Panc1 (cell line): Measurements from ENCODE around the gene TFAP2B. TPM values are rescaled to one million over a fixed set of nuclear protein-coding genes. Genes with fewer than 3 reads are reported as not detected.

Experiments used
- ATAC-seq: fragments of 200-7000 bp; cut with Tn5 transposase; 2 replicates; pipeline ENCODE4 v1.9.1; 2020; ENCODE audit warnings: mild to moderate bottlenecking, moderate library complexity
- BruUV-seq: library from RNA; stranded (reverse); fragments of 400-500 nt; replicated peaks from 2 replicates; lab custom pipeline; 2021; lab: Mats Ljungman, UMichigan
- CTCF ChIA-PET: fragments of 300-600 bp; sonication (Branson Sonifier 250); formaldehyde crosslinking; loops from one replicate; lab custom pipeline; 2022; ENCODE audit warnings: antibody characterized with exemption; lab: Charles Lee
- POLR2A ChIA-PET: fragments of 300-600 bp; sonication (Branson Sonifier 250); formaldehyde crosslinking; loops from one replicate; lab custom pipeline; 2022; ENCODE audit warnings: antibody characterized with exemption; lab: Charles Lee
- DNase-seq: peaks from one replicate; pipeline ENCODE4 v3.0.0-alpha.2; 2010; ENCODE audit warnings: low read depth, low spot score
- H3K27ac ChIP-seq: 2 replicates; pipeline ENCODE4 v1.5.1; 2011; ENCODE audit warnings: mild to moderate bottlenecking, low read length, inconsistent platforms
- H3K27me3 ChIP-seq: fragments of 200-500 bp; sonication (Bioruptor generic); 2 replicates; pipeline ENCODE4 v1.6.0; 2014; ENCODE audit warnings: low read length, inconsistent platforms; ENCODE audit not compliant: control insufficient read depth, insufficient read depth
- H3K36me3 ChIP-seq: fragments of 200-500 bp; sonication (Bioruptor generic); 2 replicates; pipeline ENCODE4 v1.5.1; 2014; ENCODE audit warnings: inconsistent platforms, mild to moderate bottlenecking, low read length, moderate library complexity; ENCODE audit not compliant: control insufficient read depth, insufficient read depth
- H3K4me1 ChIP-seq: 2 replicates; pipeline ENCODE4 v1.5.1; 2011; ENCODE audit warnings: inconsistent platforms, mild to moderate bottlenecking, low read length, moderate library complexity; ENCODE audit not compliant: control insufficient read depth, insufficient read depth
- H3K4me3 ChIP-seq, 2 experiments: 2 replicates each; pipeline ENCODE4 v1.5.1; 2011 to 2012; ENCODE audit warnings: low read depth in 2 of 2, low read length in 2 of 2, mild to moderate bottlenecking in 2 of 2, inconsistent platforms in 1 of 2, moderate library complexity in 1 of 2
- H3K9me3 ChIP-seq: fragments of 200-500 bp; sonication (Bioruptor generic); 2 replicates; pipeline ENCODE4 v1.5.1; 2014; ENCODE audit warnings: low read depth, mild to moderate bottlenecking, inconsistent platforms, low read length, moderate library complexity; ENCODE audit not compliant: control insufficient read depth, insufficient read depth
- POLR2AphosphoS5 ChIP-seq: IDR thresholded peaks from 2 replicates; pipeline ENCODE4 v1.6.1; 2012; ENCODE audit warnings: mild to moderate bottlenecking, low read depth, low read length, moderate library complexity
- SIN3A ChIP-seq: IDR thresholded peaks from 2 replicates; pipeline ENCODE4 v1.6.1; 2012; ENCODE audit warnings: low read depth, mild to moderate bottlenecking, low read length, moderate library complexity, borderline replicate concordance; ENCODE audit not compliant: insufficient read depth
- TCF7L2 ChIP-seq: IDR thresholded peaks from 2 replicates; pipeline ENCODE4 v1.6.1; 2011; ENCODE audit warnings: mild to moderate bottlenecking, low read depth, low read length, inconsistent platforms
- in situ Hi-C: cut with HindIII; loops from 2 replicates; pipeline ENCODE4 v1.10.0; 2016; ENCODE audit warnings: low sequenced_read_pairs, low pct_unique_long_range_greater_than_20kb
- intact Hi-C: fragments of 100-400 bp; cut with micrococcal nuclease; formaldehyde crosslinking; loops from one replicate; pipeline ENCODE4 v1.10.0; 2022; ENCODE audit not compliant: unreplicated experiment
- total RNA-seq: library from RNA; stranded (reverse); gene quantifications from one replicate; pipeline ENCODE4 v1.2.1, GENCODE V29; 2021; ENCODE audit not compliant: unreplicated experiment
- TF ChIP-seq, protein P1 (sequence below): fragments of 450-650 bp; IDR thresholded peaks from 2 replicates; pipeline ENCODE4 v1.5.1; 2017; ENCODE audit warnings: mild to moderate bottlenecking
- TF ChIP-seq, protein P2 (sequence below), 2 experiments: IDR thresholded peaks; 2 replicates each; pipeline ENCODE4 v1.6.1; 2011 to 2012; ENCODE audit warnings: low read depth in 2 of 2, control low read depth in 1 of 2, low read length in 1 of 2, mild to moderate bottlenecking in 1 of 2, moderate library complexity in 1 of 2; ENCODE audit not compliant: insufficient read depth in 1 of 2

The TFAP2B gene
- total RNA-seq, 1 experiment from 2014 or later: not detected

- ATAC-seq: no peak
- intact Hi-C loops (no loop called here), in situ Hi-C loops (no loop called here)
- H3K4me1 ChIP-seq: no peaks in the 10 kb centered on the region
- no peaks in the 10 kb centered on the region for H3K27me3 ChIP-seq
- H3K9me3 ChIP-seq: no peaks in the 10 kb centered on the region
- TF ChIP-seq, protein P1, sequence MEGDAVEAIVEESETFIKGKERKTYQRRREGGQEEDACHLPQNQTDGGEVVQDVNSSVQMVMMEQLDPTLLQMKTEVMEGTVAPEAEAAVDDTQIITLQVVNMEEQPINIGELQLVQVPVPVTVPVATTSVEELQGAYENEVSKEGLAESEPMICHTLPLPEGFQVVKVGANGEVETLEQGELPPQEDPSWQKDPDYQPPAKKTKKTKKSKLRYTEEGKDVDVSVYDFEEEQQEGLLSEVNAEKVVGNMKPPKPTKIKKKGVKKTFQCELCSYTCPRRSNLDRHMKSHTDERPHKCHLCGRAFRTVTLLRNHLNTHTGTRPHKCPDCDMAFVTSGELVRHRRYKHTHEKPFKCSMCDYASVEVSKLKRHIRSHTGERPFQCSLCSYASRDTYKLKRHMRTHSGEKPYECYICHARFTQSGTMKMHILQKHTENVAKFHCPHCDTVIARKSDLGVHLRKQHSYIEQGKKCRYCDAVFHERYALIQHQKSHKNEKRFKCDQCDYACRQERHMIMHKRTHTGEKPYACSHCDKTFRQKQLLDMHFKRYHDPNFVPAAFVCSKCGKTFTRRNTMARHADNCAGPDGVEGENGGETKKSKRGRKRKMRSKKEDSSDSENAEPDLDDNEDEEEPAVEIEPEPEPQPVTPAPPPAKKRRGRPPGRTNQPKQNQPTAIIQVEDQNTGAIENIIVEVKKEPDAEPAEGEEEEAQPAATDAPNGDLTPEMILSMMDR: no peak
- TF ChIP-seq SIN3A (no peak), POLR2AphosphoS5 (no peak)
- TF ChIP-seq, protein P2, sequence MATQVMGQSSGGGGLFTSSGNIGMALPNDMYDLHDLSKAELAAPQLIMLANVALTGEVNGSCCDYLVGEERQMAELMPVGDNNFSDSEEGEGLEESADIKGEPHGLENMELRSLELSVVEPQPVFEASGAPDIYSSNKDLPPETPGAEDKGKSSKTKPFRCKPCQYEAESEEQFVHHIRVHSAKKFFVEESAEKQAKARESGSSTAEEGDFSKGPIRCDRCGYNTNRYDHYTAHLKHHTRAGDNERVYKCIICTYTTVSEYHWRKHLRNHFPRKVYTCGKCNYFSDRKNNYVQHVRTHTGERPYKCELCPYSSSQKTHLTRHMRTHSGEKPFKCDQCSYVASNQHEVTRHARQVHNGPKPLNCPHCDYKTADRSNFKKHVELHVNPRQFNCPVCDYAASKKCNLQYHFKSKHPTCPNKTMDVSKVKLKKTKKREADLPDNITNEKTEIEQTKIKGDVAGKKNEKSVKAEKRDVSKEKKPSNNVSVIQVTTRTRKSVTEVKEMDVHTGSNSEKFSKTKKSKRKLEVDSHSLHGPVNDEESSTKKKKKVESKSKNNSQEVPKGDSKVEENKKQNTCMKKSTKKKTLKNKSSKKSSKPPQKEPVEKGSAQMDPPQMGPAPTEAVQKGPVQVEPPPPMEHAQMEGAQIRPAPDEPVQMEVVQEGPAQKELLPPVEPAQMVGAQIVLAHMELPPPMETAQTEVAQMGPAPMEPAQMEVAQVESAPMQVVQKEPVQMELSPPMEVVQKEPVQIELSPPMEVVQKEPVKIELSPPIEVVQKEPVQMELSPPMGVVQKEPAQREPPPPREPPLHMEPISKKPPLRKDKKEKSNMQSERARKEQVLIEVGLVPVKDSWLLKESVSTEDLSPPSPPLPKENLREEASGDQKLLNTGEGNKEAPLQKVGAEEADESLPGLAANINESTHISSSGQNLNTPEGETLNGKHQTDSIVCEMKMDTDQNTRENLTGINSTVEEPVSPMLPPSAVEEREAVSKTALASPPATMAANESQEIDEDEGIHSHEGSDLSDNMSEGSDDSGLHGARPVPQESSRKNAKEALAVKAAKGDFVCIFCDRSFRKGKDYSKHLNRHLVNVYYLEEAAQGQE (IDR thresholded peaks at IDR 0.05; ENCODE audit: insufficient read depth in 1 of 2, low read depth in 2 of 2, low read length in 1 of 2): no peak
- H3K27ac ChIP-seq: no peak overlapping the region
- H3K4me3 ChIP-seq: no peak overlapping the region
- no TSS peak for BruUV-seq
- DNase-seq: no peak
- ChIA-PET POLR2A (no interaction called here), CTCF (no interaction called here)
- H3K36me3 ChIP-seq: no peaks in the 10 kb centered on the region
Observed at GRCh38 chr6:50873167-50873566, 54.5 kb downstream of the TFAP2B start.

- ATAC-seq: no peak
- intact Hi-C loops (no loop called here), in situ Hi-C loops (no loop called here)
Observed at GRCh38 chr6:50884364-50884763, 65.7 kb downstream of the TFAP2B start.

More at GRCh38 chr6:50884364-50884763, 65.7 kb downstream of the TFAP2B start:
- TF ChIP-seq POLR2AphosphoS5 (no peak), TCF7L2 (no peak), SIN3A (no peak)
- TF ChIP-seq, protein P1: no peak
- TF ChIP-seq, protein P2 (IDR thresholded peaks at IDR 0.05; ENCODE audit: insufficient read depth in 1 of 2, low read depth in 2 of 2, low read length in 1 of 2): no peak
- Histone ChIP-seq H3K4me1 (no peaks in the 10 kb centered on the region), H3K27ac (no peak overlapping the region), H3K27me3 (no peaks in the 10 kb centered on the region), H3K9me3 (no peaks in the 10 kb centered on the region), H3K4me3 (no peak overlapping the region), H3K36me3 (no peaks in the 10 kb centered on the region)
- no peak for DNase-seq
- BruUV-seq: no TSS peak
- ChIA-PET CTCF (no interaction called here), POLR2A (interaction anchor here (0.6 kb wide), 1 partner anchor 54 kb away, joined by 3 read pairs; no protein-coding TSS in a partner anchor)
